Caco-2 (cell line): ENCODE results near the gene PCBP3. TPM values are rescaled to one million over a fixed set of nuclear protein-coding genes. Genes with fewer than 3 reads are reported as not detected.

ENCODE experiments used
- BruUV-seq: library from RNA; stranded (reverse); fragments of 400-500 nt; replicated peaks from 2 replicates; lab custom pipeline; 2021; lab: Mats Ljungman, UMichigan
- CTCF ChIA-PET: fragments of 300-600 bp; sonication (Branson Sonifier 250); formaldehyde crosslinking; loops from one replicate; lab custom pipeline; 2022; ENCODE audit warnings: antibody characterized with exemption; lab: Charles Lee
- POLR2A ChIA-PET: fragments of 300-600 bp; sonication (Branson Sonifier 250); formaldehyde crosslinking; loops from one replicate; lab custom pipeline; 2022; ENCODE audit warnings: antibody characterized with exemption; lab: Charles Lee
- DNase-seq, 2 experiments: peaks; one replicate each; pipeline versions ENCODE4 v3.0.0 to v3.0.0-alpha.2; 2020 to 2022
- H3K27me3 ChIP-seq: replicated peaks from 2 replicates; pipeline ENCODE4 v1.6.0; 2011; ENCODE audit warnings: low read length; ENCODE audit not compliant: control insufficient read depth, insufficient read depth
- H3K36me3 ChIP-seq: 2 replicates; pipeline ENCODE4 v1.5.1; 2011; ENCODE audit warnings: low read length; ENCODE audit not compliant: control insufficient read depth, insufficient read depth
- H3K4me1 ChIP-seq: fragments of 250-450 bp; sonication (Bioruptor Pico); 2 replicates; pipeline ENCODE4 v1.5.1; 2020; ENCODE audit warnings: mild to moderate bottlenecking
- H3K4me3 ChIP-seq: 2 replicates; pipeline ENCODE4 v1.5.1; 2011; ENCODE audit warnings: low read depth, mild to moderate bottlenecking, control low read depth, low read length
- H3K9me3 ChIP-seq: fragments of 250-450 bp; sonication (Bioruptor Pico); 2 replicates; pipeline ENCODE4 v1.5.1; 2020; ENCODE audit warnings: mild to moderate bottlenecking, moderate library complexity
- H3K27ac Mint-ChIP-seq: one replicate; pipeline ENCODE4 v1.8.0; 2022; ENCODE audit warnings: mixed read lengths; ENCODE audit not compliant: unreplicated experiment
- H3K27me3 Mint-ChIP-seq: one replicate; pipeline ENCODE4 v1.8.0; 2022; ENCODE audit warnings: mixed read lengths; ENCODE audit not compliant: insufficient read depth, unreplicated experiment
- H3K36me3 Mint-ChIP-seq: one replicate; pipeline ENCODE4 v1.8.0; 2022; ENCODE audit warnings: mild to moderate bottlenecking, mixed read lengths; ENCODE audit not compliant: insufficient read depth, unreplicated experiment
- H3K4me1 Mint-ChIP-seq: one replicate; pipeline ENCODE4 v1.8.0; 2022; ENCODE audit warnings: low read depth, mixed read lengths; ENCODE audit not compliant: unreplicated experiment
- H3K4me3 Mint-ChIP-seq: one replicate; pipeline ENCODE4 v1.8.0; 2022; ENCODE audit warnings: mild to moderate bottlenecking, moderate library complexity, mixed read lengths; ENCODE audit not compliant: unreplicated experiment
- H3K9me3 Mint-ChIP-seq: one replicate; pipeline ENCODE4 v1.8.0; 2022; ENCODE audit warnings: mixed read lengths; ENCODE audit not compliant: unreplicated experiment
- intact Hi-C: fragments of 100-400 bp; cut with micrococcal nuclease; formaldehyde crosslinking; loops from one replicate; pipeline ENCODE4 v1.10.0; 2022; ENCODE audit not compliant: unreplicated experiment
- total RNA-seq: library from RNA; stranded (reverse); gene quantifications from 2 replicates; pipeline ENCODE4 v1.2.3, GENCODE V29; 2022
- TF ChIP-seq, protein P1 (sequence below), 2 experiments: fragments of 200-600 bp in 1 of 2; IDR thresholded peaks; 1 replicate in 1 of 2; 2 replicates in 1 of 2; pipeline versions ENCODE4 v1.5.1 to v1.8.0; 2011 to 2022; ENCODE audit warnings: antibody characterized with exemption in 1 of 2, control low read depth in 1 of 2, inconsistent platforms in 1 of 2, low read depth in 1 of 2, low read length in 1 of 2, mild to moderate bottlenecking in 1 of 2, moderate library complexity in 1 of 2; ENCODE audit not compliant: insufficient read depth in 1 of 2, severe bottlenecking in 1 of 2, unreplicated experiment in 1 of 2

Gene PCBP3
- total RNA-seq, 1 experiment from 2014 or later = 0.75 TPM

GRCh38 chr21:45963232-45963570 lies 319.7 kb downstream of the PCBP3 start:
- Histone ChIP-seq H3K4me1 (no peaks in the 10 kb centered on the region), H3K27me3 (no peaks in the 10 kb centered on the region), H3K9me3 (peaks cover 15% of the 10 kb centered on the region), H3K4me3 (no peak overlapping the region), H3K36me3 (no peaks in the 10 kb centered on the region)
- DNase-seq = no peak
- TF ChIP-seq, protein P1, sequence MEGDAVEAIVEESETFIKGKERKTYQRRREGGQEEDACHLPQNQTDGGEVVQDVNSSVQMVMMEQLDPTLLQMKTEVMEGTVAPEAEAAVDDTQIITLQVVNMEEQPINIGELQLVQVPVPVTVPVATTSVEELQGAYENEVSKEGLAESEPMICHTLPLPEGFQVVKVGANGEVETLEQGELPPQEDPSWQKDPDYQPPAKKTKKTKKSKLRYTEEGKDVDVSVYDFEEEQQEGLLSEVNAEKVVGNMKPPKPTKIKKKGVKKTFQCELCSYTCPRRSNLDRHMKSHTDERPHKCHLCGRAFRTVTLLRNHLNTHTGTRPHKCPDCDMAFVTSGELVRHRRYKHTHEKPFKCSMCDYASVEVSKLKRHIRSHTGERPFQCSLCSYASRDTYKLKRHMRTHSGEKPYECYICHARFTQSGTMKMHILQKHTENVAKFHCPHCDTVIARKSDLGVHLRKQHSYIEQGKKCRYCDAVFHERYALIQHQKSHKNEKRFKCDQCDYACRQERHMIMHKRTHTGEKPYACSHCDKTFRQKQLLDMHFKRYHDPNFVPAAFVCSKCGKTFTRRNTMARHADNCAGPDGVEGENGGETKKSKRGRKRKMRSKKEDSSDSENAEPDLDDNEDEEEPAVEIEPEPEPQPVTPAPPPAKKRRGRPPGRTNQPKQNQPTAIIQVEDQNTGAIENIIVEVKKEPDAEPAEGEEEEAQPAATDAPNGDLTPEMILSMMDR (IDR thresholded peaks at IDR 0.05; ENCODE audit: insufficient read depth in 1 of 2, low read depth in 1 of 2, low read length in 1 of 2, severe bottlenecking in 1 of 2, unreplicated experiment in 1 of 2) = no peak
- Mint-ChIP-seq H3K27ac (no peak overlapping the region), H3K9me3 (peaks cover 36% of the 10 kb centered on the region), H3K27me3 (peaks cover 4% of the 10 kb centered on the region), H3K36me3 (no peaks in the 10 kb centered on the region), H3K4me1 (peaks cover 7% of the 10 kb centered on the region), H3K4me3 (no peak overlapping the region)
- CTCF ChIA-PET = interaction anchor here (1.0 kb wide), 1 partner anchor 11 kb away, joined by 3 read pairs; no protein-coding TSS in a partner anchor
- intact Hi-C loops = no loop called here
- POLR2A ChIA-PET = no interaction called here
- BruUV-seq = no TSS peak

DNA sequence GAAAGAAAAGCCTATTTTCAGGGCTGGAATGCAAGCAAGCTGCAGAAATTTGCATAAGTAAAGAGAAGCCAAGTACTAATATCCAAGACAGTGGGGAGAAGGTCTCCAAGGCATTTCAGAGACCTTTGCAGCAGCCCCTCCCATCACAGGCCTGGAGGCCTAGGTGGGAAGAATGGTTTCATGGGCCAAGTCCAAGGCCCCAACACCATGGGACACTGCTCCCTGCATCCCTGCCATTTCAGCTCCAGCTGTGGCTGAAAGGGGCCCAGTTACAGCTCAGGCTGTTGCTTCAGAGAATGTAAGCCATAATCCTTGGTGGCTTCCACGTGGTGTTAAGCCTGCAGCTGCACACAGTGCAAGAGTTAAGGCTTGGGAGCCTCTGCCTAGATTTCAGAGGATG lies 321.1 kb downstream of the PCBP3 start:
- Mint-ChIP-seq H3K27me3 (no peaks in the 10 kb centered on the region), H3K36me3 (no peaks in the 10 kb centered on the region), H3K9me3 (peaks cover 36% of the 10 kb centered on the region), H3K4me1 (peaks cover 7% of the 10 kb centered on the region), H3K4me3 (no peak overlapping the region), H3K27ac (no peak overlapping the region)
- DNase-seq = no peak
- BruUV-seq = no TSS peak
- Histone ChIP-seq H3K4me3 (no peak overlapping the region), H3K27me3 (no peaks in the 10 kb centered on the region), H3K36me3 (no peaks in the 10 kb centered on the region), H3K4me1 (no peaks in the 10 kb centered on the region), H3K9me3 (peaks cover 15% of the 10 kb centered on the region)
- intact Hi-C loops = no loop called here
- ChIA-PET CTCF (no interaction called here), POLR2A (no interaction called here)
- TF ChIP-seq, protein P1 (IDR thresholded peaks at IDR 0.05; ENCODE audit: insufficient read depth in 1 of 2, low read depth in 1 of 2, low read length in 1 of 2, severe bottlenecking in 1 of 2, unreplicated experiment in 1 of 2) = no peak

- H3K4me3 ChIP-seq = no peak overlapping the region
- DNase-seq = no peak
- H3K36me3 ChIP-seq = no peaks in the 10 kb centered on the region
- ChIA-PET CTCF (no interaction called here), POLR2A (no interaction called here)
- H3K4me3 Mint-ChIP-seq = no peak overlapping the region
- intact Hi-C loops = no loop called here
- H3K4me1 Mint-ChIP-seq = peaks cover 7% of the 10 kb centered on the region
- TF ChIP-seq, protein P1 (IDR thresholded peaks at IDR 0.05; ENCODE audit: insufficient read depth in 1 of 2, low read depth in 1 of 2, low read length in 1 of 2, severe bottlenecking in 1 of 2, unreplicated experiment in 1 of 2) = no peak
- no peak overlapping the region for H3K27ac Mint-ChIP-seq
- H3K27me3 Mint-ChIP-seq = no peaks in the 10 kb centered on the region
- no peaks in the 10 kb centered on the region for H3K4me1 ChIP-seq
- H3K27me3 ChIP-seq = no peaks in the 10 kb centered on the region
- BruUV-seq = no TSS peak
- H3K9me3 Mint-ChIP-seq = peaks cover 36% of the 10 kb centered on the region
- H3K9me3 ChIP-seq = peaks cover 15% of the 10 kb centered on the region
- H3K36me3 Mint-ChIP-seq = no peaks in the 10 kb centered on the region
Measured at GRCh38 chr21:45965084-45965809, 321.7 kb downstream of the PCBP3 start.
